Mammary epithelial cell (primary cell): ENCODE results near the gene MAGEF1.
"Not testable (repeated sequence)": the region's sequence is repeated elsewhere in the genome, so short reads cannot be mapped to it uniquely, and the experiment has no call there.

Experiments used
- CTCF ChIP-seq, 2 donors: IDR thresholded peaks in 1 of 2; conservative IDR thresholded peaks in 1 of 2; 2 replicates each; pipeline ENCODE4 v1.5.1; 2011 to 2012; ENCODE audit warnings: inconsistent platforms in 2 of 2, low read length in 2 of 2, mild to moderate bottlenecking in 2 of 2, control low read depth in 1 of 2, low read depth in 1 of 2; ENCODE audit not compliant: insufficient read depth in 1 of 2; ENCODE audit errors: extremely low read depth in 1 of 2
- EZH2 ChIP-seq: IDR thresholded peaks from 2 replicates; pipeline ENCODE4 v1.6.1; 2012; ENCODE audit warnings: low read length, inconsistent platforms, borderline replicate concordance

- TF ChIP-seq CTCF (conservative IDR thresholded peaks at IDR 0.05 in 1 of 2, IDR thresholded peaks at IDR 0.05 in 1 of 2; ENCODE audit: extremely low read depth in 1 of 2, insufficient read depth in 1 of 2, low read depth in 1 of 2, low read length in 2 of 2); EZH2: not testable (repeated sequence)
These were observed 17.3 kb upstream of the MAGEF1 start for GRCh38 chr3:184729154-184729553.
